Endodermal cell (in vitro differentiated cells): ENCODE measurements around the gene CLMP. TPM values are rescaled to one million over a fixed set of nuclear protein-coding genes. Genes with fewer than 3 reads are reported as not detected.

Source experiments
- DNase-seq: peaks from one replicate; pipeline ENCODE4 v3.0.0-alpha.2; 2017
- H3K27ac ChIP-seq: 2 replicates; pipeline ENCODE4 v1.5.1; 2013; ENCODE audit warnings: mild to moderate bottlenecking, low read depth, low read length, moderate library complexity
- H3K27me3 ChIP-seq: 2 replicates; pipeline ENCODE4 v1.6.1; 2013; ENCODE audit warnings: mild to moderate bottlenecking, low read length, moderate library complexity; ENCODE audit not compliant: insufficient read depth, control insufficient read depth, poor library complexity, severe bottlenecking
- H3K36me3 ChIP-seq: 2 replicates; pipeline ENCODE4 v1.7.0; 2013; ENCODE audit warnings: mild to moderate bottlenecking, low read length, moderate library complexity; ENCODE audit not compliant: control insufficient read depth, insufficient read depth
- H3K4me1 ChIP-seq: one replicate; pipeline ENCODE4 v1.7.0; 2013; ENCODE audit warnings: low read length; ENCODE audit not compliant: control insufficient read depth, insufficient read depth
- H3K4me3 ChIP-seq: 2 replicates; pipeline ENCODE4 v1.5.1; 2013; ENCODE audit warnings: mild to moderate bottlenecking, low read length, moderate library complexity
- H3K9ac ChIP-seq: 2 replicates; pipeline ENCODE4 v1.6.1; 2013; ENCODE audit warnings: mild to moderate bottlenecking, low read length, moderate library complexity; ENCODE audit not compliant: poor library complexity, severe bottlenecking; ENCODE audit errors: extremely low read depth
- H3K9me3 ChIP-seq: 2 replicates; pipeline ENCODE4 v1.6.1; 2013; ENCODE audit warnings: mild to moderate bottlenecking, low read length, moderate library complexity; ENCODE audit not compliant: control insufficient read depth
- H3K27ac Mint-ChIP-seq: 2 replicates; pipeline ENCODE4 v1.8.0; 2020; ENCODE audit warnings: mixed read lengths
- H3K27me3 Mint-ChIP-seq: 2 replicates; pipeline ENCODE4 v1.8.0; 2021; ENCODE audit warnings: mild to moderate bottlenecking, mixed read lengths; ENCODE audit not compliant: insufficient read depth
- H3K36me3 Mint-ChIP-seq: 2 replicates; pipeline ENCODE4 v1.8.0; 2020; ENCODE audit warnings: low read depth, mixed read lengths
- H3K4me1 Mint-ChIP-seq: 2 replicates; pipeline ENCODE4 v1.8.0; 2020; ENCODE audit warnings: mixed read lengths
- H3K4me3 Mint-ChIP-seq: 2 replicates; pipeline ENCODE4 v1.8.0; 2020; ENCODE audit warnings: mild to moderate bottlenecking, moderate library complexity, mixed read lengths
- H3K9me3 Mint-ChIP-seq: 2 replicates; pipeline ENCODE4 v1.8.0; 2020; ENCODE audit warnings: mild to moderate bottlenecking, mixed read lengths
- WGBS, 2 experiments: methylation state at CpG; one replicate each; pipeline versions ENCODE4 v1.1.5 to v1.1.7; 2013; ENCODE audit warnings: missing lambda C conversion rate in 2 of 2, mixed read lengths in 1 of 2; ENCODE audit not compliant: insufficient coverage in 1 of 2, insufficient read length in 1 of 2; 5-methylcytosine and 5-hydroxymethylcytosine counted together
- total RNA-seq, 2 donors: library from RNA; stranded (reverse); fragmentation: NEBNext Ultra II Directional in 1 of 2; extraction: Animal tissue kit (Norgen Biotek cat#: 25700) in 1 of 2; gene quantifications; 2 replicates in 1 of 2; 3 replicates in 1 of 2; pipeline ENCODE4 v1.2.1, GENCODE V29; 2021
- TF ChIP-seq, protein P1 (sequence below): fragments of 200-600 bp; sonication (generic); conservative IDR thresholded peaks from 2 replicates; pipeline ENCODE4 v1.5.0; 2021; ENCODE audit warnings: antibody characterized with exemption, mild to moderate bottlenecking

CLMP gene
- total RNA-seq, 2 donors from 2014 or later, result 86.5 to 94.4 TPM

DNA sequence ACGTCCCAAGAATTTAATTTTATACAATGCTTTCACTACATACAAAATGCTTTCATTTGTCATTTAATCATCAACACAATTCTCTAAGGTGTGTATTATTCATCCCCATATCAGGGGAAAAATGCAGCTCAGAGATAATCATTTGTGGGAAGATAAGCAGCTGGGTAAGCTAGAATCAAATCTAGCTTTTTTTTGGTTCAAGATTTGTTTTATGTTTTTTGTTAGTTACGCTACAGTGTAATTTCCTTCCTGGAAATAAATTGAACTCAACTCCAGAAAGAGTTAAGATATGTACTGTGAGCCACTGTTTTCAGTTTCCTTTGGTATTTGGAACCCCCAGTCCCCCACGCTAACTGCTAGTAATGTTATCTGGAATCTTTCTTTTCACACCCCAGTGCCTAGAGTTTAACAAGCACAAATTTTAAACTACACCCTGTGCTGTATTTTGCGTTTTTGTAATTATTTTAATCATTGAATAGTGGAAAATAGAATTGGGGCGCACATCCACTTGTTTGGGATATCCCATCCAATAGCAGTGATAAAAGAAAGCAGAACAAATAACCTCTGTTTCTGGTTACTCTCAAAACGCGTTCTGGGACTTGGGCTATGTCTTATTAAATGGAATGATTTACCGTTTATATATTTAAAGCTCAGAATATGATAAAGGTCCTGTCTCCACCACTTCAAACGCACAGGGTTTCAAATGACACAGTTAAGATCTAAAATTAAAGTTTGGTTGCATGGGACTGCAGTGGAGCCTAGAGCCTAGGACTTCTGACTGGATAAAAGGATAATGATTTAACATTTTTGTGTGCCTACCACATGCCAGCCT, 131.0 kb downstream of the CLMP start:
- peaks cover 29% of the 10 kb centered on the region for H3K4me1 Mint-ChIP-seq
- Histone ChIP-seq H3K36me3 (peaks cover 31% of the 10 kb centered on the region), H3K4me3 (peak overlapping the region; percentile 84), H3K27ac (no peak overlapping the region), H3K27me3 (no peaks in the 10 kb centered on the region), H3K4me1 (peaks cover 3% of the 10 kb centered on the region), H3K9ac (peak overlapping the region; percentile 99), H3K9me3 (no peaks in the 10 kb centered on the region)
- H3K4me3 Mint-ChIP-seq, result peak overlapping the region; percentile 98
- H3K27ac Mint-ChIP-seq, result peak overlapping the region; percentile 94
- H3K27me3 Mint-ChIP-seq, result no peaks in the 10 kb centered on the region
- peaks cover 31% of the 10 kb centered on the region for H3K36me3 Mint-ChIP-seq
- DNase-seq, result no peak
- 83% methylated on average over 2 to 9 of the region's 9 CpGs for WGBS, 2 experiments
- TF ChIP-seq, protein P1, sequence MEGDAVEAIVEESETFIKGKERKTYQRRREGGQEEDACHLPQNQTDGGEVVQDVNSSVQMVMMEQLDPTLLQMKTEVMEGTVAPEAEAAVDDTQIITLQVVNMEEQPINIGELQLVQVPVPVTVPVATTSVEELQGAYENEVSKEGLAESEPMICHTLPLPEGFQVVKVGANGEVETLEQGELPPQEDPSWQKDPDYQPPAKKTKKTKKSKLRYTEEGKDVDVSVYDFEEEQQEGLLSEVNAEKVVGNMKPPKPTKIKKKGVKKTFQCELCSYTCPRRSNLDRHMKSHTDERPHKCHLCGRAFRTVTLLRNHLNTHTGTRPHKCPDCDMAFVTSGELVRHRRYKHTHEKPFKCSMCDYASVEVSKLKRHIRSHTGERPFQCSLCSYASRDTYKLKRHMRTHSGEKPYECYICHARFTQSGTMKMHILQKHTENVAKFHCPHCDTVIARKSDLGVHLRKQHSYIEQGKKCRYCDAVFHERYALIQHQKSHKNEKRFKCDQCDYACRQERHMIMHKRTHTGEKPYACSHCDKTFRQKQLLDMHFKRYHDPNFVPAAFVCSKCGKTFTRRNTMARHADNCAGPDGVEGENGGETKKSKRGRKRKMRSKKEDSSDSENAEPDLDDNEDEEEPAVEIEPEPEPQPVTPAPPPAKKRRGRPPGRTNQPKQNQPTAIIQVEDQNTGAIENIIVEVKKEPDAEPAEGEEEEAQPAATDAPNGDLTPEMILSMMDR, result no peak
- no peaks in the 10 kb centered on the region for H3K9me3 Mint-ChIP-seq

DNA sequence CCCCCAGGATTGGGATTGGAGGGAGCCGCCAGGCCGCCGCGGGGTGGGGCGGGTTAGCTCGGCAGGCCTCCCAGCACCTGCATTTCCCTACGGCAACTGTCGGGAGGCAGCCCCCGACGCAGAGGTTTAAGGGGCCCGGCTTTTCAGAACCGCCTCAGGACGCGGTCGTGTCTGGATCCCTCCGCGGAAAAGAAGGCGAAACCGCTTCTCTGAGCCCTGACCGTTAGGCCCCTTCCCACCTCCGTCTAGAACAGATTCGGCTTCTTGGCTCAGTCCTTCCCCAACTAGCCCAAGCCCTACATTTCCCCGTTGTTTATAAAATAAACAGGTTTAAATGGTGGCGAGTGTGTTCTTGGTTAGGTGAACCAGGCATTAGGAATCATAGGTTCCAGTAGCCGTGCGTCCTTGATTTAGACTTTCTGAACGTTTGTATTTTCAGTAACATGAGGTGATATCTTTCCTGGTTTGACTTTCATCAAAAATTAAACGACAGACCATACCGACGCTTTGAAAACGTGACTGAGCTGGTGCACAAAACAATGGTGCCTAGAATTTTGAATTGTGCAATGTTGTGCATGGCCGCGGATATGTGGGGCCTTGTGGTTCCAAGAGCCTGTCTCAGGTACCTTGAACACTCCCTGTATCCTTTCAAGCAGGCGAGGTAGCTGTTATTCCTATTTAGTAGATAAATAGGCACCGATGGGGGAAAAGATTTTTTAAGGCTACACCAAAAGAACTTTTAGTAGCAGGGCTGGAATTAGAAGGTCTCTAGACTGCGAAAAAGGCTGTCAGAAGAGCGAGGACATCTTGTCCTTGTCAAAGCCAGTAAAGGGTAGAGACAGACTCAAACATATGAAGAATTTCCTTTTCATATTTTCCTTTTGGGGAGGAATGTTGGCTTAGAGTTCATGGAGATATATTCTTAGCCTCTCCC, 131.9 kb downstream of the CLMP start:
- Mint-ChIP-seq H3K36me3 (peaks cover 37% of the 10 kb centered on the region), H3K27me3 (no peaks in the 10 kb centered on the region), H3K9me3 (no peaks in the 10 kb centered on the region), H3K4me1 (peaks cover 33% of the 10 kb centered on the region), H3K27ac (peak overlapping the region; percentile 94), H3K4me3 (peak overlapping the region; percentile 98)
- TF ChIP-seq, protein P1, result no peak
- H3K9ac ChIP-seq, result peak overlapping the region; percentile 99
- H3K4me3 ChIP-seq, result peak overlapping the region; percentile 84
- H3K36me3 ChIP-seq, result peaks cover 35% of the 10 kb centered on the region
- H3K27me3 ChIP-seq, result no peaks in the 10 kb centered on the region
- peak overlapping the region; percentile 99 for H3K27ac ChIP-seq
- H3K9me3 ChIP-seq, result no peaks in the 10 kb centered on the region
- WGBS, 2 experiments, result 5% methylated on average over 19 to 37 of the region's 37 CpGs
- no peak for DNase-seq
- peaks cover 3% of the 10 kb centered on the region for H3K4me1 ChIP-seq

DNA sequence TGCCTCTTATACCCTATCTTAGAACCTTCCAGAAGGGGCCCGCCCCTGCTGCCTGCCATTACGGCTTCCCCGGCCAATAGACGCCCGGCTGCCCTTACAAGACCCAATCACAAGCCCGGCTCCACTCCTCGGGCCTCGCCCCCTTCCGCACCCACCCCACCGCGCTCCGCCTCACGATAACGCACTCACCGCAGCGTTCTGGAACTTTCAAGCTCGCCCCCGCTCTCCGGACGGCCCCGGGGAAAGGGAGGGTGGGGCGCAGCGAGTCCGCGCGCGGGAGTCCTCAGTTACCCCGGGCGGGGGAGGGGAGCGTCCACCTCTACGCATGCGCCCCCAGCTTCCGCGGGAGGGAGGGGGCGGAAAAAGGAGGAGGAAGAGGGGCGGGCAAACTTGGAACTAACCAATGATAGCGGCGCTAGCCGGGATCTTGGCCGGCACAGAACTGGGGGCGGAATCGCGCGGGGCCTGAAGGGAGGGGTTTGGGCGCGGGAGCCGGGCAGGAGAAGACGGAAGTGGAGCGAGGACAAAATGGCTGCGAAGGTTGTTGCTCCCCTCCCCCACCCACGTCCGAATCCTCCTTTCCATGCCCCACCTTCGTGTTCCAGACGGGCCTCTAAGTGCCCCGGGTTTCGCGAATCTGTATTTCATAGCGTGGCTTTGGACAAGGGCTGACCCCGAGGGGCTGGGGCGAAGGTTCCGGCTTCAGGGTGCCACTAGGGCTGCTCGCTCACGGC, 132.7 kb downstream of the CLMP start:
- Histone ChIP-seq H3K4me3 (peak overlapping the region; percentile 84), H3K27ac (peak overlapping the region; percentile 99), H3K36me3 (peaks cover 43% of the 10 kb centered on the region), H3K9me3 (no peaks in the 10 kb centered on the region), H3K9ac (peak overlapping the region; percentile 99), H3K4me1 (peaks cover 3% of the 10 kb centered on the region), H3K27me3 (no peaks in the 10 kb centered on the region)
- H3K27me3 Mint-ChIP-seq, result no peaks in the 10 kb centered on the region
- TF ChIP-seq, protein P1, result no peak
- 0% methylated on average over 16 to 63 of the region's 63 CpGs for WGBS, 2 experiments
- H3K27ac Mint-ChIP-seq, result peak overlapping the region; percentile 94
- H3K4me3 Mint-ChIP-seq, result peak overlapping the region; percentile 98
- peaks cover 38% of the 10 kb centered on the region for H3K4me1 Mint-ChIP-seq
- peaks cover 45% of the 10 kb centered on the region for H3K36me3 Mint-ChIP-seq
- no peaks in the 10 kb centered on the region for H3K9me3 Mint-ChIP-seq
- DNase-seq, result peak; percentile 99
